HG03064 (cell line): ENCODE data around the gene TAS2R3.
"Not testable (repeated sequence)": the region's sequence is repeated elsewhere in the genome, so short reads cannot be mapped to it uniquely, and the experiment has no call there.

Experiments
- ATAC-seq: cut with Tn5 transposase; IDR thresholded peaks from one replicate; pipeline ENCODE4 v1.9.1; 2021; ENCODE audit warnings: low read depth; ENCODE audit not compliant: unreplicated experiment

TAS2R3 gene

GRCh38 chr7:141763797-141764196, at the start of gene TAS2R3:
TSS of gene TAS2R3 (plus strand) at chr7:141764097. CDS start at chr7:141764159, 62 bp downstream.
- no peak for ATAC-seq

GRCh38 chr7:141714571-141714970, 49.3 kb upstream of the TAS2R3 start:
- ATAC-seq, result no peak

- ATAC-seq, result no peak
Measured at GRCh38 chr7:141715018-141715417, 48.9 kb upstream of the TAS2R3 start.

GRCh38 chr7:141715794-141716689, 47.9 kb upstream of the TAS2R3 start:
- no peak for ATAC-seq

- ATAC-seq, result no peak
Measured at GRCh38 chr7:141717450-141717849, 46.4 kb upstream of the TAS2R3 start.

GRCh38 chr7:141722529-141722928, 41.4 kb upstream of the TAS2R3 start:
- ATAC-seq, result no peak

GRCh38 chr7:141729020-141729419, 34.9 kb upstream of the TAS2R3 start:
- no peak for ATAC-seq

- ATAC-seq, result no peak
Measured at GRCh38 chr7:141731476-141732149, 32.3 kb upstream of the TAS2R3 start.

GRCh38 chr7:141737118-141737835, 26.6 kb upstream of the TAS2R3 start:
- ATAC-seq, result no peak

- ATAC-seq, result peak; percentile 95
Measured at GRCh38 chr7:141737836-141738591, 25.9 kb upstream of the TAS2R3 start, which contains the start of gene SSBP1. TSS of gene SSBP1 (plus strand) at chr7:141738358. CDS start at chr7:141739167, 809 bp downstream.

GRCh38 chr7:141738592-141739013, 25.3 kb upstream of the TAS2R3 start:
- no peak for ATAC-seq

- ATAC-seq, result no peak
Measured at GRCh38 chr7:141739250-141739649, 24.6 kb upstream of the TAS2R3 start.

- ATAC-seq, result no peak
Measured at GRCh38 chr7:141742229-141742628, 21.7 kb upstream of the TAS2R3 start.

- no peak for ATAC-seq
Measured at GRCh38 chr7:141744131-141744530, 19.8 kb upstream of the TAS2R3 start.

GRCh38 chr7:141748396-141748795, 15.5 kb upstream of the TAS2R3 start:
- no peak for ATAC-seq

- ATAC-seq, result not testable (repeated sequence)
Measured at GRCh38 chr7:141751904-141752303, 12.0 kb upstream of the TAS2R3 start.

- no peak for ATAC-seq
Measured at GRCh38 chr7:141752634-141753033, 11.3 kb upstream of the TAS2R3 start.

GRCh38 chr7:141754939-141755338, 9.0 kb upstream of the TAS2R3 start:
- no peak for ATAC-seq

GRCh38 chr7:141770083-141770583, 6.2 kb downstream of the TAS2R3 start:
- not testable (repeated sequence) for ATAC-seq

- no peak for ATAC-seq
Measured at GRCh38 chr7:141776374-141776773, 12.5 kb downstream of the TAS2R3 start, which contains the start of gene TAS2R4. TSS of gene TAS2R4 (plus strand) at chr7:141776674. CDS start at chr7:141778489, 1,815 bp downstream.
